Measurements from ENCODE around the gene PRSS56. TPM values are rescaled to one million over a fixed set of nuclear protein-coding genes. Genes with fewer than 3 reads are reported as not detected.

PRSS56 gene
- total and polyA plus RNA-seq, 9 donors: 0.27 to 0.35 TPM; not detected in 7

DNA sequence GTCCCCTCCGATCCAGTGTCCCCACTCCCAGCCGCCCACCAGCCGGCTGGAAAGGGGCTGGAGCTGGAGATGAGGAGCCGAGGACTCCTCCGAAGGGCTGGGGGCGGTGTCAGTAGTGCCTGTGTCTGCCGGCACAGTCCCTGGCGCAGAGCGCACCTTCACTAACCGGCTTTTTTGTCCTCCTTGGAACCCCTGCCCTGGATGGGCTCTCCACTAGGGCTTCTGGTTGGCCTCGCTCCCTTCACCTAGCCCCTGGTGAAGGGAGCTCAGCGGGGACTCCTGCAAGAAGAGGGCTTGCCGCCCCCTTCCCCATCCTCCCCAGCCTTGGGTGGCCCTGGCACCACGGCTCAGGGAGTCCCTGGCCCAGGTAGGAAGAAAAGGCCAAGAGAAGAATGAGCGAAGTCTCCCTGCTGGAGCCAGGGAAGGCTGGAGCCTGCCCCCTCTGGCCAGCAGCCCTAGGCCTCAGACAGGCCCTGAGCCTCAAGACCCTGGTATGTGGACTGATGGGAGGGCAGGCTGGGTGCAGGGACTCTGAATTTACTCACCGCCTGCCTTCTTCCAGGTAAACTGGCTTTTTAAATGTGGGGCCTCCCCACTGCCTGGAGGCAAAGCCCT lies 32.0 kb upstream of the PRSS56 start:
- WGBS, 3 donors: 65 to 68% (median 67%) methylated on average over 15 to 16 of the region's 16 CpGs
- intact Hi-C loops (cut with DNase I): no loop called here
- no peak for TF ChIP-seq CTCF (IDR thresholded peaks at IDR 0.05)
- no peak for TF ChIP-seq EP300 (IDR thresholded peaks at IDR 0.05)
- TF ChIP-seq POLR2A (IDR thresholded peaks at IDR 0.05): no peak
- Histone ChIP-seq H3K9me3 (no peaks in the 10 kb centered on the region), H3K4me3 (no peak overlapping the region), H3K36me3 (no peaks in the 10 kb centered on the region), H3K27me3 (no peaks in the 10 kb centered on the region), H3K27ac (peak overlapping the region in 1 of 2 donors; percentile 19), H3K4me1 (ENCODE audit: insufficient read depth) (no peaks in the 10 kb centered on the region)
- DNase-seq: peak in 3 of 5 donors; percentile 18 to 33 (median 29)

- 90 to 93% (median 92%) methylated on average over 5 of the region's 5 CpGs for WGBS, 3 donors
- Histone ChIP-seq H3K9me3 (no peaks in the 10 kb centered on the region), H3K27me3 (no peaks in the 10 kb centered on the region), H3K4me3 (no peak overlapping the region), H3K4me1 (ENCODE audit: insufficient read depth) (no peaks in the 10 kb centered on the region), H3K27ac (peak overlapping the region in 1 of 2 donors; percentile 19), H3K36me3 (no peaks in the 10 kb centered on the region)
- TF ChIP-seq EP300 (IDR thresholded peaks at IDR 0.05): no peak
- no peak for TF ChIP-seq POLR2A (IDR thresholded peaks at IDR 0.05)
- no peak for TF ChIP-seq CTCF (IDR thresholded peaks at IDR 0.05)
- DNase-seq: peak in 1 of 5 donors; percentile 20
- intact Hi-C loops (cut with DNase I): no loop called here
Observed at GRCh38 chr2:232488721-232489300, 31.4 kb upstream of the PRSS56 start.

DNA sequence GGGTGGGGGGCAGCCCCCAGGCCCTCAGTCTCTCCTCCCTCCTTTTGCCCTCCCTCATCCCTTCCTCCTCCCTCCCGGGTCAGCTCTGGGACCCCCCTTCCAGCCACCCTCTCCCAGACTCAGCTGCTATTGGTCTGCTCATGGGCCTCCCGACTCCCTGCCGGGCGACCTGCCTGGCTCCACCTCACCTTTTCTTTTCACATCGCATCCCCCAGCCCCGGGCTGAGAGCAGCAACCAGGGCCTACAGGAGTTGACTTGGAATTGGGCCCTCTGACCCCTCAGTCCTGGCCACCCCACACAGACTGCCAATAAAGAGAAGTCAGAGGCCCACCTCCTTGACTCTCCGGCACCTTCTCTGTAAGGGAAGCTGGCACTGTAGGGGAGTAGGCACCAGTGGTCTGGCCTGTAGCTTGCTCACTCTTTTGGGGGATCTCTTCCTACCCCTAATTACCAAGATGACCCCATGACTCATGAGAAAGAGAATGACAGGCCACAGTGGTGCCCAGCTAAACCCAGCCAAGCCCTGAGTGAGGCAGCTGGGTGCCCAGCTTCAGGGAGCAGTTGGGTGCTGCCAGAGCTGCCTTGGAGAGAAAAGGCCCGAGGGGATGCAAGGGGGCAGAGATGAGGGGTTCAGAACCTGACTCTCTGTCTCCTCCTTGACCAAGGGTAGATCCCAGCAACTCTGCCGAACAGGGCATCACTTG lies 30.5 kb upstream of the PRSS56 start:
- WGBS, 3 donors: 83 to 87% (median 86%) methylated on average over 9 of the region's 9 CpGs
- Histone ChIP-seq H3K4me1 (ENCODE audit: insufficient read depth) (no peaks in the 10 kb centered on the region), H3K27me3 (no peaks in the 10 kb centered on the region), H3K4me3 (no peak overlapping the region), H3K36me3 (no peaks in the 10 kb centered on the region), H3K27ac (no peak overlapping the region), H3K9me3 (no peaks in the 10 kb centered on the region)
- no peak for TF ChIP-seq EP300 (IDR thresholded peaks at IDR 0.05)
- no peak for TF ChIP-seq POLR2A (IDR thresholded peaks at IDR 0.05)
- TF ChIP-seq CTCF (IDR thresholded peaks at IDR 0.05): no peak
- DNase-seq: peak; percentile 5 to 29 (median 22)
- intact Hi-C loops (cut with DNase I): no loop called here

DNA sequence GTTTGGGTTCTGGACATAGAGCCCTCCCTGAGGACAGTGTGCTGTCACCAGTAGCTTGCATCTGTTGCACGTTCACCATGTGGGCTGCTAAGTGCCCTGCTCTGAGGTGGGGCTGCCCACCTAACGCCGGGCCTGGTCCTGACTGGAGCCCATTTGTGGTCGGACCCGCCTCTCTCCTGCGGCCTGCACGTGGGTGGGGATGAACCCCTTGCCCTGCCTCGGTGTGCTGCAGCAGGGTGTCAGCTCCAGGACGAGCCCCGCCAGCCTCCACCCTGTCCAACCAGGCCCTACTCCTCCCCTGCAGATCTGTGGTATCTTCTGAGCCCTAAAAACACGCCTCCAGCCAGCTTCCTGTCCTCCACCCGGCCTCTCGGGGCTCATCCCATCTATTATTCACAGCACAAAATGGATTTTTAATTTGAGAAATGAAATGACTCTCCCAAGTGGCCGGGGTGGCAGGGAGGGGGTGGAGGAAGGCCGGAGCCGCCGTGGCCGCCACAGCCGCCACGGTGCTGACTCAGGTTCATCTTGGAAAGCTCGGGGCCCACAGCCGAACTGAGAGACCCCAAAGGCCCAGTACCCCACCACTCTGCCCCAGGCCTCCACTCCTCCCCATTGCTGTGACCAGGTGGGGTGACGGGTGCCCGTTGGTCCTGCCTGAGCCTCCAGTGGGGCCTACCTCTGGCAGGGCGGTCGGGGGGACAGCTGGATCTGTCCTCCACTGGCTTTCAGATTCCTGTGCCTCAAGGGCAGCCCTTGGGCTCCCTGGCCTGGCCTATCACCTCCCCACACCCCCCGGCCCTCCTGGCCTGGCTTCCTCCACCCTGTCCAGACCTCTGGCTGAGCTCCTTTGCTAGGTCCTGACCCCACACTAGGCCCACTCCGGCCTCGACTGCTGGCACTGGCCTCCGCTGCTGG lies 29.7 kb upstream of the PRSS56 start:
- intact Hi-C loops (cut with DNase I): no loop called here
- H3K27me3 ChIP-seq: no peaks in the 10 kb centered on the region
- no peaks in the 10 kb centered on the region for H3K9me3 ChIP-seq
- DNase-seq: peak; percentile 7 to 26 (median 19)
- TF ChIP-seq CTCF (IDR thresholded peaks at IDR 0.05): no peak
- no peak for TF ChIP-seq EP300 (IDR thresholded peaks at IDR 0.05)
- TF ChIP-seq POLR2A (IDR thresholded peaks at IDR 0.05): no peak
- H3K36me3 ChIP-seq: no peaks in the 10 kb centered on the region
- H3K4me3 ChIP-seq: no peak overlapping the region
- H3K4me1 ChIP-seq (ENCODE audit: insufficient read depth): no peaks in the 10 kb centered on the region
- no peak overlapping the region for H3K27ac ChIP-seq
- WGBS, 3 donors: 86 to 95% (median 90%) methylated on average over 27 to 30 of the region's 30 CpGs

Data from ovary (tissue), 9 donors.